B cell (primary cell): Measurements from ENCODE around the gene KCNJ6. TPM values are rescaled to one million over a fixed set of nuclear protein-coding genes. Genes with fewer than 3 reads are reported as not detected.

ENCODE experiments used
- ATAC-seq: fragments of 200-7000 bp; cut with Tn5 transposase; one replicate; pipeline ENCODE4 v1.10.0; 2021; ENCODE audit warnings: low read depth, mild to moderate bottlenecking, moderate number of reproducible peaks, moderate library complexity
- CTCF ChIA-PET: fragments of 350-600 bp; sonication (Branson Sonifier 250); formaldehyde crosslinking; loops from one replicate; lab custom pipeline; 2021; ENCODE audit warnings: antibody characterized with exemption, inconsistent platforms; lab: Charles Lee
- POLR2A ChIA-PET: fragments of 350-600 bp; sonication (Branson Sonifier 250); formaldehyde crosslinking; loops from one replicate; lab custom pipeline; 2021; ENCODE audit warnings: antibody characterized with exemption; lab: Charles Lee
- DNase-seq: peaks from one replicate; pipeline ENCODE4 v3.0.0; 2013
- H2AFZ ChIP-seq: 2 replicates; pipeline ENCODE4 v1.6.1; 2012; ENCODE audit warnings: mild to moderate bottlenecking, low read depth, low read length; ENCODE audit not compliant: insufficient read depth, poor library complexity, severe bottlenecking
- H3K27ac ChIP-seq, 2 donors: 1 replicate in 1 of 2; 2 replicates in 1 of 2; pipeline ENCODE4 v1.5.1; 2012 to 2013; ENCODE audit warnings: low read length in 2 of 2, mild to moderate bottlenecking in 2 of 2, moderate library complexity in 1 of 2
- H3K27me3 ChIP-seq, 4 experiments: fragments of 200-600 bp in 1 of 4; sonication (generic) in 1 of 4; replicated peaks in 1 of 4; 1 replicate in 2 of 4; 2 replicates in 2 of 4; pipeline versions ENCODE4 v1.6.1 to v1.7.0; 2013 to 2016; ENCODE audit warnings: low read length in 3 of 4, mild to moderate bottlenecking in 2 of 4, mixed read lengths in 1 of 4, moderate library complexity in 1 of 4; ENCODE audit not compliant: insufficient read depth in 4 of 4, control insufficient read depth in 3 of 4; ENCODE audit errors: control extremely low read depth in 1 of 4
- H3K36me3 ChIP-seq, 2 experiments: replicated peaks in 1 of 2; 1 replicate in 1 of 2; 2 replicates in 1 of 2; pipeline versions ENCODE4 v1.6.1 to v1.7.1; 2013; ENCODE audit warnings: low read length in 1 of 2; ENCODE audit not compliant: insufficient read depth in 2 of 2, control insufficient read depth in 1 of 2; ENCODE audit errors: control extremely low read depth in 1 of 2, extremely low read depth in 1 of 2
- H3K4me1 ChIP-seq, 2 donors: fragments of 200-600 bp in 1 of 2; sonication (generic) in 1 of 2; 1 replicate in 1 of 2; 2 replicates in 1 of 2; pipeline versions ENCODE4 v1.5.1 to v1.6.1; 2013 to 2017; ENCODE audit warnings: low read length in 2 of 2; ENCODE audit not compliant: control insufficient read depth in 2 of 2, insufficient read depth in 2 of 2
- H3K4me2 ChIP-seq: replicated peaks from 2 replicates; pipeline ENCODE3; 2012; ENCODE audit warnings: mild to moderate bottlenecking, low read depth, low read length; ENCODE audit not compliant: poor library complexity, severe bottlenecking
- H3K4me3 ChIP-seq, 5 experiments: fragments of 200-600 bp in 1 of 5; sonication (generic) in 1 of 5; 1 replicate in 3 of 5; 2 replicates in 2 of 5; pipeline versions ENCODE4 v1.5.1 to v1.7.0; 2011 to 2016; ENCODE audit warnings: low read length in 4 of 5, mild to moderate bottlenecking in 4 of 5, low read depth in 2 of 5, control low read depth in 1 of 5, moderate library complexity in 1 of 5; ENCODE audit not compliant: insufficient read depth in 1 of 5; ENCODE audit errors: control extremely low read depth in 1 of 5, extremely low read depth in 1 of 5
- H3K79me2 ChIP-seq: fragments of 200-600 bp; sonication (generic); one replicate; pipeline ENCODE4 v1.6.0; 2016; ENCODE audit warnings: low read length; ENCODE audit not compliant: control insufficient read depth, insufficient read depth
- H3K9ac ChIP-seq: fragments of 200-600 bp; sonication (generic); 2 replicates; pipeline ENCODE4 v1.6.1; 2017; ENCODE audit warnings: mild to moderate bottlenecking, low read length, moderate library complexity
- H3K9me3 ChIP-seq, 3 donors: one replicate each; pipeline versions ENCODE4 v1.6.1 to v1.7.1; 2013; ENCODE audit warnings: low read length in 2 of 3; ENCODE audit not compliant: control insufficient read depth in 2 of 3, insufficient read depth in 1 of 3; ENCODE audit errors: control extremely low read depth in 1 of 3
- H4K20me1 ChIP-seq: 2 replicates; pipeline ENCODE4 v1.6.0; 2012; ENCODE audit warnings: mild to moderate bottlenecking, low read length; ENCODE audit not compliant: insufficient read depth, control insufficient read depth, poor library complexity, severe bottlenecking
- H3K27ac Mint-ChIP-seq: one replicate; pipeline ENCODE4 v1.8.0; 2021; ENCODE audit warnings: mixed read lengths
- H3K27me3 Mint-ChIP-seq: one replicate; pipeline ENCODE4 v1.8.0; 2021; ENCODE audit warnings: mixed read lengths
- H3K4me1 Mint-ChIP-seq: one replicate; pipeline ENCODE4 v1.8.0; 2021; ENCODE audit warnings: mixed read lengths
- H3K4me3 Mint-ChIP-seq: one replicate; pipeline ENCODE4 v1.8.0; 2021; ENCODE audit warnings: mixed read lengths
- H3K9me3 Mint-ChIP-seq: one replicate; pipeline ENCODE4 v1.8.0; 2022; ENCODE audit warnings: mixed read lengths; ENCODE audit not compliant: insufficient read depth
- CTCF ChIP-seq: fragments of 200-600 bp; IDR thresholded peaks from one replicate; pipeline ENCODE4 v1.8.0; 2022; ENCODE audit warnings: antibody characterized with exemption, mild to moderate bottlenecking
- EZH2 ChIP-seq: IDR thresholded peaks from 2 replicates; pipeline ENCODE4 v1.6.1; 2012; ENCODE audit warnings: borderline replicate concordance, low read depth, mild to moderate bottlenecking, moderate library complexity, low read length; ENCODE audit not compliant: insufficient read depth, poor library complexity, severe bottlenecking
- WGBS: methylation state at CpG from one replicate; pipeline ENCODE4 v1.1.5; 2013; ENCODE audit warnings: missing lambda C conversion rate; ENCODE audit not compliant: insufficient coverage; 5-methylcytosine and 5-hydroxymethylcytosine counted together
- intact Hi-C: fragments of 100-400 bp; cut with micrococcal nuclease; formaldehyde crosslinking; loops from one replicate; pipeline ENCODE4 v1.10.0; 2022
- polyA plus RNA-seq: library from polyadenylated mRNA; depleted of rRNA; stranded (reverse); fragments of >200 nt; gene quantifications from 2 replicates; pipeline ENCODE4 v1.2.3, GENCODE V29; 2012
- total RNA-seq, 2 donors: library from RNA; stranded (reverse); fragments of 120-200 nt in 1 of 2; gene quantifications; 1 replicate in 1 of 2; 2 replicates in 1 of 2; pipeline versions ENCODE4 v1.2.3 to v1.2.4, GENCODE V29; 2013 to 2022

KCNJ6 gene
- total and polyA plus RNA-seq, 2 donors (not counting 1 experiment from before 2014, with no cell fraction given) = not detected

- CTCF ChIA-PET = no interaction called here
- H3K4me2 ChIP-seq = no peak overlapping the region
- no peaks in the 10 kb centered on the region for H4K20me1 ChIP-seq
- DNase-seq = peak; percentile 26
- no peak overlapping the region for H3K4me3 Mint-ChIP-seq
- intact Hi-C loops = no loop called here
- TF ChIP-seq CTCF (no peak), EZH2 (no peak)
- no peak for ATAC-seq
- POLR2A ChIA-PET = no interaction called here
- H3K9ac ChIP-seq = no peak overlapping the region
- no peak overlapping the region for H3K4me3 ChIP-seq
- H3K27ac ChIP-seq = no peak overlapping the region
- no peaks in the 10 kb centered on the region for H3K36me3 ChIP-seq
- H3K9me3 ChIP-seq = no peaks in the 10 kb centered on the region
- no peaks in the 10 kb centered on the region for H3K9me3 Mint-ChIP-seq
- peaks cover 10% of the 10 kb centered on the region for H3K4me1 Mint-ChIP-seq
- H2AFZ ChIP-seq = peak overlapping the region; percentile 53
- no peaks in the 10 kb centered on the region for H3K4me1 ChIP-seq
- no peak overlapping the region for H3K27ac Mint-ChIP-seq
- no peaks in the 10 kb centered on the region for H3K27me3 Mint-ChIP-seq
- H3K27me3 ChIP-seq = peaks cover 0 to 2% (median 0%) of the 10 kb centered on the region in 4 experiments
- H3K79me2 ChIP-seq = no peaks in the 10 kb centered on the region
- 33% methylated on average over 1 of the region's 2 CpGs for WGBS
Observed at GRCh38 chr21:37862536-37862935, 53.7 kb downstream of the KCNJ6 start.

- WGBS = 100% methylated on average over 1 of the region's 2 CpGs
Observed at GRCh38 chr21:37861561-37861960, 54.7 kb downstream of the KCNJ6 start.

More at GRCh38 chr21:37861561-37861960, 54.7 kb downstream of the KCNJ6 start:
- CTCF ChIA-PET = no interaction called here
- TF ChIP-seq EZH2 = no peak
- no peak for TF ChIP-seq CTCF
- H3K9me3 ChIP-seq = no peaks in the 10 kb centered on the region
- H3K79me2 ChIP-seq = no peaks in the 10 kb centered on the region
- ATAC-seq = no peak
- no peak overlapping the region for H2AFZ ChIP-seq
- no peaks in the 10 kb centered on the region for H3K36me3 ChIP-seq
- Mint-ChIP-seq H3K27ac (no peak overlapping the region), H3K4me1 (peaks cover 10% of the 10 kb centered on the region), H3K27me3 (no peaks in the 10 kb centered on the region), H3K4me3 (no peak overlapping the region), H3K9me3 (no peaks in the 10 kb centered on the region)
- H3K9ac ChIP-seq = no peak overlapping the region
- POLR2A ChIA-PET = no interaction called here
- H3K4me3 ChIP-seq = no peak overlapping the region
- no peaks in the 10 kb centered on the region for H3K4me1 ChIP-seq
- no peak for DNase-seq
- no peak overlapping the region for H3K4me2 ChIP-seq
- intact Hi-C loops = no loop called here
- H3K27ac ChIP-seq = no peak overlapping the region
- H3K27me3 ChIP-seq = peaks cover 0 to 1% (median 0%) of the 10 kb centered on the region in 4 experiments
- no peaks in the 10 kb centered on the region for H4K20me1 ChIP-seq
